ENCODE data around the gene CRIP3. TPM values are rescaled to one million over a fixed set of nuclear protein-coding genes. Genes with fewer than 3 reads are reported as not detected.

The CRIP3 gene
- total RNA-seq, 3 donors from 2014 or later (not counting 1 experiment from before 2014, with no cell fraction given), result 3.6 to 5.3 (median 4.3) TPM

DNA sequence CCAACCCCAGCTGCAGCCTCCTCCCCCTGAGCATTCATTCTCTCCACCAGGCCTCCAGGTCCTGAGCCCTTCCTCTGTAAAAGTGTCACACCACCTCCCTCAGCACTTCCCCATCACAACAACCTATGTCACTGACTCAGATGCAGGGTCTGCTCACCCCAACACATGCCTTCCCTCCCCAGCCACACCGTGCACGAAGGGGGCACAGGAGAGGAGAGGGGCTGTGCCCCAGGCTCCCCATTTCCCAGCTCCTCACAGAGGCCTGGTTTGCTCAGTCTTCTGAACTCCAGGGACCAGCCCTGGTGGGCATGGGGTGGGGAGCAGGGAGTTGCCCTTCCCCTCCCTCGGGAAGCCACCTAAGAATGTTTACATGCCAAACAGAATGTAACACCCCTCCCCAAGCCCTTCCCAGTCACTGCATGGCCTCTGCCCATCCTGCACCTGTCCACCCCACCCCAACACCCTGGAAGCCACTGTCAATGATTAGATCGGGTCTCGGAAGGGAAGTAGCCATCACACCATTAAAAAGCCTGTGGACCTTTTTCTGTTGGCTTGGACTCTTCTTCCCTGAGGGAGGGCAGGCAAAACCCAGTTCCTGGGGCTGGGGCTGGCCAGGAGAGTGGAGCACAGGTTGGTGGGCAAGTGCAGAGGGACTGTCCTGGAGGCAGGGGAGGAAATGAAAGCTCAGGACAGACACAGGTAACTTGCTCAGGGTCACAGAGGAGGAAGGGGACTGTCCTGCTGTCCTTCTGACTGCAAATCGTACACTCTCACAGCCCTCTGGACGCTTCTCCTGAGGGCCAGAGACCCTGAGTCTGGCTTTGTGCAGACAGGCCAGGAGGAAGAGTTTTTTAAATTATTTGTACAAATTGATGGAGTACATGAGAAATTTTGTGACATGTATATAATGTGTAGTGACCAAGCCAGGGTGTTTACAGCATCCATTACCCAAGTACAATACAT, 20.6 kb downstream of the CRIP3 start:
- no peaks in the 10 kb centered on the region for H3K9me3 Mint-ChIP-seq

GRCh38 chr6:43286980-43287716, 21.5 kb downstream of the CRIP3 start:
- H3K4me1 ChIP-seq (ENCODE audit: control insufficient read depth, insufficient read depth, low read length), result no peaks in the 10 kb centered on the region
- no peak overlapping the region for H3K27ac ChIP-seq (ENCODE audit: low read length)
- 78% methylated on average over 10 of the region's 10 CpGs for WGBS (ENCODE audit: insufficient coverage)
- H3K9me3 ChIP-seq (ENCODE audit: control insufficient read depth, insufficient read depth, low read length), result no peaks in the 10 kb centered on the region
- Mint-ChIP-seq H3K27ac (no peak overlapping the region), H3K9me3 (no peaks in the 10 kb centered on the region), H3K4me3 (no peak overlapping the region), H3K36me3 (no peaks in the 10 kb centered on the region), H3K27me3 (ENCODE audit: low read depth in 2 of 2) (peaks cover 5 to 26% of the 10 kb centered on the region in 2 donors), H3K4me1 (no peaks in the 10 kb centered on the region)
- H3K4me3 ChIP-seq (ENCODE audit: low read length), result no peak overlapping the region
- peaks cover 3% of the 10 kb centered on the region for H3K27me3 ChIP-seq (ENCODE audit: control insufficient read depth, insufficient read depth, low read length)
- H3K36me3 ChIP-seq (ENCODE audit: control insufficient read depth, insufficient read depth, low read length), result no peaks in the 10 kb centered on the region
- no peak for ATAC-seq
- no peak for DNase-seq
- intact Hi-C loops (cut with micrococcal nuclease), result no loop called here
- no peak for TF ChIP-seq CTCF (IDR thresholded peaks at IDR 0.05)

More for the DNA sequence above, 20.6 kb downstream of the CRIP3 start:
- Histone ChIP-seq H3K4me3 (ENCODE audit: low read length) (no peak overlapping the region), H3K9me3 (ENCODE audit: control insufficient read depth, insufficient read depth, low read length) (no peaks in the 10 kb centered on the region), H3K27ac (ENCODE audit: low read length) (no peak overlapping the region), H3K4me1 (ENCODE audit: control insufficient read depth, insufficient read depth, low read length) (no peaks in the 10 kb centered on the region), H3K36me3 (ENCODE audit: control insufficient read depth, insufficient read depth, low read length) (no peaks in the 10 kb centered on the region), H3K27me3 (ENCODE audit: control insufficient read depth, insufficient read depth, low read length) (peaks cover 3% of the 10 kb centered on the region)
- no peak for ATAC-seq
- no peak overlapping the region for H3K4me3 Mint-ChIP-seq
- 69% methylated on average over 7 of the region's 7 CpGs for WGBS (ENCODE audit: insufficient coverage)
- H3K27ac Mint-ChIP-seq, result no peak overlapping the region
- no peaks in the 10 kb centered on the region for H3K4me1 Mint-ChIP-seq
- no peaks in the 10 kb centered on the region for H3K36me3 Mint-ChIP-seq
- no peak for TF ChIP-seq CTCF (IDR thresholded peaks at IDR 0.05)
- H3K27me3 Mint-ChIP-seq (ENCODE audit: low read depth in 2 of 2), result peaks cover 0 to 22% of the 10 kb centered on the region in 2 donors
- intact Hi-C loops (cut with micrococcal nuclease), result no loop called here
- no peak for DNase-seq

DNA sequence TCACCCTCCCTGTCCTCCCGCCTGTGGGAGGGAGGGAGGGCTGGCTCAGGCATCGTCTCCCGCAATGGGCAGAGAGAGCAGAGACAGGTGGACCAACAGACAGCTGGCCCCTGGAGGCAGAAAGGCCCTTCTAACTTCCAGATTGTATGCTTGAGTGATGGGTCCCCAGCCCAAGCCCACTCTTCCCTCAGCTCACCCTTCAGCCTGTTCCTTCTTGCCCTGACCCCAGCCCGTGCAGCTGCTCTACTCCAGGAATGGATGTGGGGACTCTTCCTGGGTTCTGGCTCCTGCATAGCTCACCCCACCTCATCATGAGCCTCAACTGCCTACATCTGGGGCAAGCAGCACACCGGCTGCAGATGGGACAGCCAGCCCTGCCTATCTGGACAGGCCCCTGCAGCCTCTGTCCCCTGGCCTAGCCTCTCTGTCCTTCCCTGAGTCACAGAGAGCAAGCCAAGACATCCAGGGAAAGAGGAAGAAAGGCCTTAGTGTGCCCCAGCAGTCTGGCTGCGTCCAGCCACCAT, 22.1 kb downstream of the CRIP3 start:
- H3K36me3 Mint-ChIP-seq, result no peaks in the 10 kb centered on the region
- no peaks in the 10 kb centered on the region for H3K9me3 Mint-ChIP-seq
- no peak for TF ChIP-seq CTCF (IDR thresholded peaks at IDR 0.05)
- Histone ChIP-seq H3K27me3 (ENCODE audit: control insufficient read depth, insufficient read depth, low read length) (peaks cover 3% of the 10 kb centered on the region), H3K4me3 (ENCODE audit: low read length) (no peak overlapping the region), H3K9me3 (ENCODE audit: control insufficient read depth, insufficient read depth, low read length) (no peaks in the 10 kb centered on the region), H3K4me1 (ENCODE audit: control insufficient read depth, insufficient read depth, low read length) (no peaks in the 10 kb centered on the region), H3K36me3 (ENCODE audit: control insufficient read depth, insufficient read depth, low read length) (no peaks in the 10 kb centered on the region), H3K27ac (ENCODE audit: low read length) (no peak overlapping the region)
- intact Hi-C loops (cut with micrococcal nuclease), result no loop called here
- ATAC-seq, result no peak
- WGBS (ENCODE audit: insufficient coverage), result 91% methylated on average over 6 of the region's 6 CpGs
- H3K4me1 Mint-ChIP-seq, result no peaks in the 10 kb centered on the region
- no peak overlapping the region for H3K4me3 Mint-ChIP-seq
- H3K27ac Mint-ChIP-seq, result no peak overlapping the region
- peaks cover 11 to 29% of the 10 kb centered on the region in 2 donors for H3K27me3 Mint-ChIP-seq (ENCODE audit: low read depth in 2 of 2)
- DNase-seq, result no peak
